IMR-90 (cell line): ENCODE data around the gene KIF6. TPM values are rescaled to one million over a fixed set of nuclear protein-coding genes. Genes with fewer than 3 reads are reported as not detected.

Source experiments
- ATAC-seq: fragments of 200-7000 bp; cut with Tn5 transposase; 2 replicates; pipeline ENCODE4 v1.9.1; 2020; ENCODE audit warnings: low read depth, mild to moderate bottlenecking, moderate library complexity
- BruUV-seq: library from RNA; stranded (reverse); fragments of 400-500 nt; replicated peaks from 2 replicates; lab custom pipeline; 2021; lab: Mats Ljungman, UMichigan
- CTCF ChIA-PET: fragments of 300-600 bp; formaldehyde crosslinking; extraction: SDS; loops from one replicate; lab custom pipeline; 2021; ENCODE audit warnings: antibody characterized with exemption; lab: Yijun Ruan, JAX
- POLR2A ChIA-PET: fragments of 300-600 bp; sonication (Branson Sonifier 250); formaldehyde crosslinking; loops from one replicate; lab custom pipeline; 2022; ENCODE audit warnings: antibody characterized with exemption; ENCODE audit not compliant: unreplicated experiment; lab: Charles Lee
- DNase-seq: peaks from one replicate; pipeline ENCODE4 v3.0.0; 2013
- H2AFZ ChIP-seq: replicated peaks from 2 replicates; pipeline ENCODE3; 2013; ENCODE audit warnings: low read length, mild to moderate bottlenecking; ENCODE audit not compliant: poor library complexity
- H2AK5ac ChIP-seq: 2 replicates; pipeline ENCODE4 v1.6.1; 2013; ENCODE audit warnings: low read depth, low read length, inconsistent platforms
- H2AK9ac ChIP-seq: replicated peaks from 2 replicates; pipeline ENCODE3; 2013; ENCODE audit warnings: mild to moderate bottlenecking, low read depth, low read length, moderate library complexity; ENCODE audit not compliant: poor library complexity
- H2BK120ac ChIP-seq: 2 replicates; pipeline ENCODE4 v1.6.1; 2013; ENCODE audit warnings: low read depth, low read length, inconsistent platforms
- H2BK15ac ChIP-seq: 3 replicates; pipeline ENCODE4 v1.6.1; 2013; ENCODE audit warnings: low read depth, low read length, inconsistent platforms
- H2BK20ac ChIP-seq: 2 replicates; pipeline ENCODE4 v1.6.1; 2013; ENCODE audit warnings: low read depth, mild to moderate bottlenecking, inconsistent platforms, low read length, moderate library complexity
- H2BK5ac ChIP-seq: 2 replicates; pipeline ENCODE4 v1.6.1; 2013; ENCODE audit warnings: mild to moderate bottlenecking, low read depth, low read length, inconsistent platforms; ENCODE audit not compliant: poor library complexity, severe bottlenecking
- H3K14ac ChIP-seq: replicated peaks from 2 replicates; pipeline ENCODE4 v1.6.1; 2013; ENCODE audit warnings: low read depth, low read length, inconsistent platforms
- H3K18ac ChIP-seq: 2 replicates; pipeline ENCODE4 v1.6.1; 2013; ENCODE audit warnings: low read depth, low read length, control low read depth
- H3K23ac ChIP-seq: 2 replicates; pipeline ENCODE4 v1.6.1; 2013; ENCODE audit warnings: low read depth, low read length, inconsistent platforms
- H3K27ac ChIP-seq: 2 replicates; pipeline ENCODE4 v1.5.1; 2013; ENCODE audit warnings: mild to moderate bottlenecking, control low read depth, low read length; ENCODE audit not compliant: insufficient read depth
- H3K27me3 ChIP-seq: 2 replicates; pipeline ENCODE4 v1.6.1; 2013; ENCODE audit warnings: low read length; ENCODE audit not compliant: control insufficient read depth, insufficient read depth
- H3K36me3 ChIP-seq: 2 replicates; pipeline ENCODE4 v1.6.1; 2013; ENCODE audit warnings: low read length, mixed read lengths; ENCODE audit not compliant: control insufficient read depth, insufficient read depth
- H3K4ac ChIP-seq: 2 replicates; pipeline ENCODE4 v1.6.1; 2013; ENCODE audit warnings: low read depth, low read length, inconsistent platforms
- H3K4me1 ChIP-seq: 2 replicates; pipeline ENCODE4 v1.6.1; 2013; ENCODE audit warnings: low read length, mixed read lengths; ENCODE audit not compliant: control insufficient read depth, insufficient read depth
- H3K4me2 ChIP-seq: 2 replicates; pipeline ENCODE4 v1.6.1; 2013; ENCODE audit warnings: low read depth, mild to moderate bottlenecking, control low read depth, low read length, moderate library complexity
- H3K4me3 ChIP-seq: 2 replicates; pipeline ENCODE4 v1.5.1; 2013; ENCODE audit warnings: low read depth, mild to moderate bottlenecking, control low read depth, low read length, moderate library complexity; ENCODE audit not compliant: insufficient read depth
- H3K56ac ChIP-seq: 2 replicates; pipeline ENCODE4 v1.6.1; 2013; ENCODE audit warnings: low read length, inconsistent platforms; ENCODE audit not compliant: insufficient read depth; ENCODE audit errors: extremely low read depth
- H3K79me1 ChIP-seq, 2 experiments: 2 replicates each; pipeline ENCODE4 v1.6.1; 2013; ENCODE audit warnings: low read length in 2 of 2, inconsistent platforms in 1 of 2, low read depth in 1 of 2
- H3K9ac ChIP-seq: 2 replicates; pipeline ENCODE4 v1.6.1; 2013; ENCODE audit warnings: low read depth, low read length, control low read depth
- H3K9me1 ChIP-seq: 2 replicates; pipeline ENCODE4 v1.6.1; 2013; ENCODE audit warnings: low read length, inconsistent platforms; ENCODE audit not compliant: insufficient read depth
- H3K9me3 ChIP-seq: 2 replicates; pipeline ENCODE4 v1.6.1; 2013; ENCODE audit warnings: low read length; ENCODE audit not compliant: control insufficient read depth, insufficient read depth
- H4K20me1 ChIP-seq: 2 replicates; pipeline ENCODE4 v1.6.1; 2013; ENCODE audit warnings: low read length, inconsistent platforms; ENCODE audit not compliant: insufficient read depth
- H4K5ac ChIP-seq: 2 replicates; pipeline ENCODE4 v1.6.1; 2013; ENCODE audit warnings: mild to moderate bottlenecking, low read depth, low read length, control low read depth
- H4K8ac ChIP-seq, 2 experiments: 2 replicates each; pipeline ENCODE4 v1.6.1; 2013; ENCODE audit warnings: low read depth in 2 of 2, low read length in 2 of 2, control low read depth in 1 of 2, inconsistent platforms in 1 of 2
- H4K91ac ChIP-seq: 2 replicates; pipeline ENCODE4 v1.6.1; 2013; ENCODE audit warnings: low read depth, low read length, inconsistent platforms; ENCODE audit not compliant: insufficient read depth
- CHD1 ChIP-seq: IDR thresholded peaks from 2 replicates; pipeline ENCODE4 v1.6.1; 2012; ENCODE audit warnings: low read depth, low read length, improper control_type of control experiment
- ELK1 ChIP-seq: fragments of 150-350 bp; IDR thresholded peaks from 2 replicates; pipeline ENCODE4 v1.6.1; 2016; ENCODE audit warnings: low read depth, mild to moderate bottlenecking, low read length, moderate library complexity, borderline replicate concordance
- POLR2A ChIP-seq: IDR thresholded peaks from 2 replicates; pipeline ENCODE4 v1.6.1; 2012; ENCODE audit warnings: mild to moderate bottlenecking, low read depth, low read length
- USF2 ChIP-seq: fragments of 150-350 bp; IDR thresholded peaks from 2 replicates; pipeline ENCODE4 v1.6.1; 2017; ENCODE audit warnings: mild to moderate bottlenecking, antibody characterized with exemption, low read length, low read depth
- WGBS, 2 experiments: methylation state at CpG; one replicate each; pipeline versions ENCODE4 v1.1.5 to v1.1.7; 2013; ENCODE audit warnings: missing lambda C conversion rate in 2 of 2; ENCODE audit not compliant: insufficient read length in 1 of 2; ENCODE audit errors: extremely low coverage in 2 of 2; 5-methylcytosine and 5-hydroxymethylcytosine counted together
- dilution Hi-C: fragments of 300-500 bp; cut with HindIII; formaldehyde crosslinking; loops from one replicate; pipeline ENCODE4 v1.14.3; 2018; ENCODE audit warnings: low sequenced_read_pairs; ENCODE audit not compliant: unreplicated experiment
- in situ Hi-C: fragments of 300-500 bp; cut with MboI; formaldehyde crosslinking; loops from 3 replicates; pipeline ENCODE4 v1.14.3; 2019; ENCODE audit warnings: low sequenced_read_pairs, inconsistent platforms, mixed read lengths
- intact Hi-C: fragments of 100-400 bp; cut with micrococcal nuclease; formaldehyde crosslinking; loops from 2 replicates; pipeline ENCODE4 v1.10.0; 2022
- polyA plus RNA-seq, 3 experiments: library from polyadenylated mRNA; depleted of rRNA; stranded (reverse); fragments of >200 nt; gene quantifications; 2 replicates each; pipeline ENCODE4 v1.2.3, GENCODE V29; 2012; ENCODE audit warnings: low replicate concordance in 1 of 3
- total RNA-seq: library from RNA; depleted of rRNA; stranded (reverse); fragments of >200 nt; gene quantifications from 2 replicates; pipeline ENCODE4 v1.2.3, GENCODE V29; 2012

Gene KIF6
- total and polyA plus RNA-seq, 2 of the 4 experiments (the other 2 are of a cell fraction), result under 0.01 to 0.10 TPM

GRCh38 chr6:39657355-39658135, 67.7 kb downstream of the KIF6 start:
- Histone ChIP-seq H2AFZ (no peak overlapping the region), H3K4me1 (no peaks in the 10 kb centered on the region), H3K9ac (no peak overlapping the region), H4K20me1 (no peaks in the 10 kb centered on the region), H2AK9ac (no peak overlapping the region), H4K5ac (no peak overlapping the region), H3K4me2 (no peak overlapping the region), H3K9me1 (no peaks in the 10 kb centered on the region), H3K56ac (no peak overlapping the region), H4K91ac (no peak overlapping the region), H2BK15ac (no peak overlapping the region), H3K27me3 (peaks cover 2% of the 10 kb centered on the region), H3K36me3 (no peaks in the 10 kb centered on the region), H2AK5ac (no peak overlapping the region), H4K8ac (no peak overlapping the region), H3K23ac (no peak overlapping the region), H3K14ac (no peak overlapping the region), H3K18ac (no peak overlapping the region), H3K9me3 (no peaks in the 10 kb centered on the region), H3K4me3 (no peak overlapping the region), H2BK20ac (no peak overlapping the region), H3K4ac (no peak overlapping the region), H2BK120ac (no peak overlapping the region), H3K79me1 (no peaks in the 10 kb centered on the region), H3K27ac (no peak overlapping the region), H2BK5ac (no peak overlapping the region)
- no peak for ATAC-seq
- in situ Hi-C loops, result no loop called here
- TF ChIP-seq CHD1 (no peak), ELK1 (no peak), USF2 (no peak), POLR2A (no peak)
- CTCF ChIA-PET, result no interaction called here
- no CpG with 5 or more reads among the region's 2 CpGs for WGBS, 2 experiments
- intact Hi-C loops, result no loop called here
- no peak for DNase-seq
- dilution Hi-C loops, result no loop called here
- no TSS peak for BruUV-seq
- POLR2A ChIA-PET, result no interaction called here
